Glomerular endothelial cell (primary cell): ENCODE data around the gene ARSJ. TPM values are rescaled to one million over a fixed set of nuclear protein-coding genes. Genes with fewer than 3 reads are reported as not detected.

Experiments used
- DNase-seq: peaks from one replicate; pipeline ENCODE4 v3.0.0-alpha.2; 2011; ENCODE audit warnings: low read depth, low spot score; ENCODE audit errors: extremely low read depth
- total RNA-seq: library from RNA; depleted of rRNA; stranded (reverse); fragments of >200 nt; gene quantifications from 2 replicates; pipeline ENCODE4 v1.2.3, GENCODE V29; 2015

Gene ARSJ
- total RNA-seq, 1 donor from 2014 or later, result 64.8 TPM

DNA sequence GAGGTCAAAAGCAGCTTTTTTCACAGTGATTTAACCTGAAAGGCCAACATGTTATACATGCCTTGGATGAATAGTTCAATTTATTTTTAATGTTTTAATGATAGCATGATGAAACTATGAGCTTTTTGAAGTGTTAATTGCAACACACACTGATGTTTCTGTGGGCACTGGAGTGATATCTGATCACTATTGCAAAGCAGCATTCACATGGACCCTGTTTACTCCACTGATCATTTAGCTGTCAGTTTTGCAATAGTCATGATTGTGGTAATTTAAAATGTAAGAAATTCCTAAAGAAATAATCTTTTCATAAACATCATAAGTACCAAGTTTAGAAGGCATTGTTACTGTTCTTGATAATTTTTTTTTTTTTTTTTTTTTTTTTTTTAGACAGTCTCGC lies 74.1 kb downstream of the ARSJ start:
- no peak for DNase-seq

DNA sequence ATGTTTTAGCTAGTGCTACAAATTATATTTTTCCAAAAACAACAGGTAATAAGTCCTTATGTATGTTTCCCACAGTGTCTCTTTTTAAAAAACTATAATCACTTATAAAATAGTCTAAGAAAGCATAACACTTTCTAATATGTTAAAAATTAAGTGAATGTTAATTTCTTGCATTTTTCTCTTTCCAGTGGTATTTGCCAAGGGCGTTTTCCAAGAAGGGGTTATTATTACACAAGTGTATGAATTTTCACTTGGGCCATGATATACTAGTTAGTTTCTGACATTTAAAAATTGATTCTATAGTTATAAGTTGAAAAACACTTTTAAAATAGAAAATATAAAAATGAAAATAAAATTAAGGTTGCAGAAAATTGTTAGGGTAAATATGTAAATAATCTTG lies 74.6 kb downstream of the ARSJ start:
- DNase-seq, result no peak

DNA sequence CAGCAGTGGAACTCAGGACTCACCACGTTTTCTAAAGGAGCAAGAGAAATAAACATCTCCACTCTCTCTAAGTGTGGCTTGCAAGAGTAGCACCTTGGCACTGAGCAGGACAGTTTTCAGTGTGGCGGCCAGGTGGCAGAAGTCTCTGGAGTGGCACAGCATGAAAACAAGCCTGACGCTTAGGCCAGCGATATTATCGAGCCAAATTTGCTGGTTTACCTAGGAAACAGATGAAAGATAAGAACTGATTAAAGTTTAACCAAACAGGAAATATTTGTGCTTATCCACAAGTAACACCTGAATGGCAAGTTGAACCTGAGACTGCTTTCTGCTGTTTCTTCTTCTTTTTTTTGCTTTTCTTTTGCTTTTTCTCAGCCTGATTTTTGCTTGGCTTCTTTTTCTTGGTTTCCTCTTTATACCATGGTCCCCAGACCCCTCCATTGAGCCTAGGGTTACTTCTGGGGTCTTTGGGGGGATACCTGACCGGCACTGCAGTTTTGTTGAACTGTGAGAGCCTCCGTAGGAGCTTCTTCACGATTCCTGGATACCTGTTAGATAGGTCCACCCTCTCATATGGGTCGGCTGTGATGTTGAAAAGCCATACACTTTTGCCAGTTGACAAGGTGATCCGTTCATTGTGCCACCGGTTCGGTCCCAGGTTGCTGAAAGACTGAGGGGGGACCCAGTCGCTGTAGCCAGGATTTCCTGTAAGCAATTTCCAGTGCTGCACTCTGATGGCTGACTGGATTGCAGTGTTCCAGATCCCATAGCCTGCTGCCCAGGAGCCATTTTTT lies 77.3 kb downstream of the ARSJ start:
- no peak for DNase-seq

DNA sequence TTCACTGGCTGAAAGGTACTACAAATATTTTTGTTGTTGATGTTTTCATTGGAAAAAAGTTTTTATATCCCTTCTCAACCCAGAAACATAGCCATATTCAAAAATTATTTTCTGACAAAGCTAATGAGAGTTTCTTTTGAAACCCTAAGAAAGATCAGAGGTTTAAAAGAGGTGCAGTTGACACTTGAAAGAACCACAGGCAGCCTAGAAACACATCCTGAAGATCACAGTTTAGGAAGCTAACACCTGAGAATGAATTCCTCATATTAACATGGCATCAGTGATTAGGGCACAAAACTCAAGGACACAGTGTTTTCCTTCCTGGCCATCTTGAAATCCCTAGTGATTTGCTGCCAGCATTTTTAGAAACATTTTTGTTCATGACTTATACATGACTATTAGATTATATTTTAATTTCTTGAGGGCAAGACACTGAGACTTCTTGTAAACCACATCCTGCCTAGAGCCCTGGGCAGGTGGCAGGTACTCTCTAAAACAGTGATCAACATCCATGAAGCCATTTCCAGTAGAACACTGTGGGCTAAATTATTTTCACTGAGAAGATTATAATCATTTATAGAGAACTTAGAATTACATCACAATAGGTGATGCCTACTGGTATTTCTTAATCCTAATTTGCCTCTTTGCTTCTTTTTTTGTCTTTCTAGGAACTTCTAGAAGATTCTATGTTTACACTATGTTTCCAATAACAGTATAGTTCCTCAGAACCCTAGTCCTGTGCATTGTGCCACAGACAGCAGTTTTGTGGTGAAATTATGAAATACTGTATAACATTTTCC lies 80.0 kb downstream of the ARSJ start:
- DNase-seq, result no peak

DNA sequence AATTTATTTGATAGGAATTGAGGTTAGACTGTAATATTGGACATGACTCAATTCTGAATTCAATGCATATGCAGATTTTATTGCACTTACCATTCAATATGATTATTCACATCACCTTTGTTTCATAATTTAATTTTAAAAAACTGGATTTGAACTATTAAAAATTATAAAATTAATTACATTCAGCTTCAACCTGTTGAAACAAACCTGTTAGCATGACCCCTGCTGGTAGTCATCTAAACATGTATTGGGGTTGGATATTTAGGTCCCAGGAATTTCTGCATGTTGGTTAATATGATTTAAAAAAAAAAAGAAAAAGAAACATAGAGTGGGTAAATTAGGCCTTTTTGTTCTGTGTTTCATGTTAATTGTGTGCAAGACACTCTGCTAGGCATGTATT lies 85.9 kb downstream of the ARSJ start:
- DNase-seq, result no peak

DNA sequence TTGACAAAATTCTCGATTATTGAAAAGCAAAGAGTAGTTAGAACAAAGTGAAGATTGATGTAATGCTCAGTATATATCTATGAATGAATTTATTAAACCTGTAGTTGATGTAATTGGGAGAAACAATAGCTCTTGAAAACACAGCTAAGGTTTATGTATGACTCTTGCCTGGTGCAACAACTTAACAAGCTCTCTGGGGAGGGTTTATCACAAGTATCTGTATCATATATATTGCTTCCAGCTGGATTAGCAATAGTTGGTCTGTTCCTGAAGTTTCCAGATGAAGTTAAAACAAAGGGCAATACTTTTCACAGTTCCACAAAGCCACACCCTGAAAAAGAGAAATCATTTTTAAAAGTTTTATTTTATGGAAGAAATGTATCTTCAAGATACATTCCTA lies 91.4 kb downstream of the ARSJ start:
- no peak for DNase-seq

DNA sequence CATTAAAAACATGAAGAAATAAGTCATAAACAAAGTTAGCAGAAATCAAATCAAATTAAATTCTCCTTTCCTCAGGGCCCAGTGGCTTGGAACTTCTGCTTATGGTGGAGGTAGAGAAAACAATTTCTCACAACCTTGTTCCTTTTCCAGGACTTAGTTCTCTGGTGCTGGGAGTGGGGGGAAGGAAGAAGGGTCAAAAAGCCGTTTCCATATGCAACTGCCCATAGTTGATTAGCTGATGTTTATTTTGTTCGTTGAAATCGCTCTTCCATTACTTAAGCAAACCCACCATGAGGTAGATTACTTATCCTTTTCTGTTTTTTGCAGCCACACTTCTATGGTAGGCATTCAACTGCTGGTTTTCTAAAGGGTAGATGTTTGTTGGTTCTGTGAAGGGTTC lies 94.2 kb downstream of the ARSJ start:
- no peak for DNase-seq

DNA sequence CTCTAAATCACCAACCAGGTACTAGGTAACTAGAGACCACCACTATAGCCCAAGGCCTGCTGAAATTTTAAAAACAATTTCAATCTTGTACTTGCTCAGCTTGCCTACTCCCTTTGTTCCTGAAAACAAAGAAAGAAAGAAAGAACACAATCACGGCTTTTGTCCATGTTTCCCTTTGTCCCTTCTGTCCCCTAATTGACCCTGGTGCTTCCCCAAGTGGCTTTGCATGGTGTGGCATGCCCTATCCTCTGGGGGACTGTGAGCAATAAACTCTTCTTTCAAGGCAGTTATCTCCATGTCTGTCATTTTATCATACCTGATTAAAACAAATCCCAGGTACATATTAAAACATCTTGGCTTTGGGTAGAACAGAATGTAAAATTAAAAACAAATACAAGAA lies 94.8 kb downstream of the ARSJ start:
- no peak for DNase-seq

DNA sequence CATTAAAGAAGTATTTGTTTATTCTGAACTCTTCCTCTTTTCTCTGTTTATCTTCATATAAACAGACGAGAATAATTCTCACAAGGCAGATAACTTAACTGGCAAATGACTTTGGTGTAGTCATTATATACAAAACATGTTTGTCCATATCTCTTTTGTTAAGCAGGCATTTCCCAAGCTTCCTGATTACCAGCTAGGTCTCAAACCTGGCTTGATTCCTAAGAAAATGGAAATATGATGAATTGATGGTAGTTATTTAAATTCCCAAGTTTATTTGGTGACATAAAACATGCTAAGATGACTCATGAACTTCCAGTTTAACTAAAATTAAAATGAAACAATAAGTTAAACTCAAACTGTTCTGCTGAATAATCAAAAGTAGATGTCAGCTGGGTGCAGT lies 96.8 kb downstream of the ARSJ start:
- peak; percentile 85 for DNase-seq

DNA sequence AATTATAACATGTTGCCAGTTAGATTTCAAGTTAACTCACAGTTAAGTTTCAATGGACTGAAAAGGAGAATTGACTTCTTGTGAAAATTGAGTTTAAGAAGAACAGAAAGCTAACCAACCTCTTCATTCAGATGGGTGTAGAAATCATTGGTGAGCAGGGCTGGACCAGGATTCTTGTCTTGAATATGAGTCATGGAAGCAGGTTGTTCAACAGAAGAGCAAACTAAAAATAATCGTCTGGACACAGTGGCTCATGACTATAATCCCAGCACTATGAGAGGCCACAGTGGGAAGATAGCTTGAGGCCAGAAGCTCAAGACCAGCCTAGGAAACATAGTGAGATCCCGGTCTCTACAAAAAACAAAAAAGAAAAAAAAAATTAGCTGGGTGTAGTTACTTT lies 98.2 kb downstream of the ARSJ start:
- DNase-seq, result no peak

DNA sequence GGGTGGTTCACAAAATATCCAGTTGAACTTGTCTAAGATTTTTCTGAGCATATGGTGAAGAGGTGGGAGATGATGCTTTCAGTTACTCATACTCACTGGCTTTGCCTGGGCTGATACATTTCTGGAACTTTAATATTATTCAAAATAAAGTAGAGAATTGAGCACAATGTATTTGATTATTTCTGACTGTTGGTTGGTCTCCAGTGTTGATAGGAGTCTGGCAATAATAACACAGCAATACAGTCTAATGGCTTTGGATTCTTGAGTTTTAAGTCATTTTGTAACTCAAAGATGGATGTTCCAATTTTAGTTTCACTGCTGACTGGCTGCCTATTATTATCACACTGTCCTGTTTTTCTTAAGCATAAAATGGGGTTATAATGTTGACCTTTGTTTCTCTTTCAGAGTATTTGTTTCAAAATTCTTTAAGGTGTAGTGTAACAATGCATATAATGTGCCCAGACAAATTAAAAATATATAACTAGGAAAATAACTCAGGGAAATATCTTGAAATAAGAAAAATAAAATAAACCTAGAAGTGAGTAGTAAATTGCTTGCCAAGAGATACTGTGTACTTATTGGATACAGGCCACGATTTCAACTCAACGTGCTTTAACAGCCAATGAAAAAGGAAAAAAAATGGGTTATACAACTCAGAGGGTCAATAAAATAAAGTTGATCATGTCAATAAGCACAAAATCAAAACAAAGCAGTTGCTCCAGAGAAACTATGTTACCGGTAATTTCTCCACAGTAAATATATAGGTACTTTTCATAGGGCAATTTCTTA lies 99.0 kb downstream of the ARSJ start:
- no peak for DNase-seq

DNA sequence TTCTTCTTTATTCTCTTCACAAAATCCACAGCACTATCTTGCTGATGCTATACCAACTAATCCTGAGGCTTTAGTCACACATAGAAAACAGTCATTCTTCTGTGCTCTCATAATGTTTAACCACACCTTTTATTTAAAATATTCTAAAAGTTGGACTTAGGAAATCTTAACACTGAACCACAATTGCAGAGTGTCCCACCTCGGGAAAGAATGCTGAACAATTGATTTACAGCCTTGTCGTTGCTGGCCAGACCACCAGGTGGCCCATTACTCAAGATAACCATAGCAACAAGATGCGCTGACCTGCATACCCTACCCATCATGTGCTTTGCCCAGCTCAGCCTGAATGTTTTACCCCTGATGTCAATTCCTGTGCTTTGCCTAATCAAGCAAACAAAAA lies 100.8 kb downstream of the ARSJ start:
- DNase-seq, result no peak

DNA sequence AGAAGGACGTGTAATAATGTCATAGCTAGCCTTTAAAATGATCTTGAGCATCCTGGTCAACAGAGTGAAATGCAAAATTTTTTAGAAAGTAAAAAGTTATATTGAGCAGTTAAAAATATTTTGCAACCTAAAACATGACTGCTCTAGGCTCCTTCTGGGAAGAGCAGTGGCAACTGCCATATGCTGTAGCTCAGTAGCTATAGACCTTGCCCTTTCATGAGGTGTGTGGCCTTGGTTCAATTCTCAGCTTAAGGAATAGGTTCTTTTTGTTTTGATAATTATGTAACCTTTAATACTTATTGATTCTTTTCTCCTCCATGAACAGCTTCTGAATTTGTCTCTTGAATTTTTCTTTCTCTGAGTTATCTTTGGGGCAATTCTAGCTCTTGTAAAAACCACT lies 105.0 kb downstream of the ARSJ start:
- no peak for DNase-seq

DNA sequence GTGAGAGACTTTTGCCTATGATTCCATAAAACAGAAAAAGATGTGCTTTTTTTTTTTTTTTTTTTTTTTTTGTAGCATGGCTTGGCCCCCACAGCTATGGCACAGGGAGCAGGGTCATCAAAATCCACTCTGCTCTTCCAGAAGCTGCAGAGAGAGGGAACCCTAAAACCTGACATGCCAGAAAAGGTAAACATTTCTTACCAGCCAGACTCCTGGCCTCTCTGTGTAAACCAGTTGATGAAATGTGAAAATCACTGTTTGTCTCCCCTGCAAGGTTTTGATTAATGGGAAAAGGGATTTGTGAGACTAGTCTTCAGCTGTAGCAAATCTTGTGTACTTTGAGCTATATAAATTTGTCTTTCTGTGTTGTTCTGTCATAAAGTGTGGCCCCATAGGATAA lies 105.9 kb downstream of the ARSJ start:
- DNase-seq, result no peak

DNA sequence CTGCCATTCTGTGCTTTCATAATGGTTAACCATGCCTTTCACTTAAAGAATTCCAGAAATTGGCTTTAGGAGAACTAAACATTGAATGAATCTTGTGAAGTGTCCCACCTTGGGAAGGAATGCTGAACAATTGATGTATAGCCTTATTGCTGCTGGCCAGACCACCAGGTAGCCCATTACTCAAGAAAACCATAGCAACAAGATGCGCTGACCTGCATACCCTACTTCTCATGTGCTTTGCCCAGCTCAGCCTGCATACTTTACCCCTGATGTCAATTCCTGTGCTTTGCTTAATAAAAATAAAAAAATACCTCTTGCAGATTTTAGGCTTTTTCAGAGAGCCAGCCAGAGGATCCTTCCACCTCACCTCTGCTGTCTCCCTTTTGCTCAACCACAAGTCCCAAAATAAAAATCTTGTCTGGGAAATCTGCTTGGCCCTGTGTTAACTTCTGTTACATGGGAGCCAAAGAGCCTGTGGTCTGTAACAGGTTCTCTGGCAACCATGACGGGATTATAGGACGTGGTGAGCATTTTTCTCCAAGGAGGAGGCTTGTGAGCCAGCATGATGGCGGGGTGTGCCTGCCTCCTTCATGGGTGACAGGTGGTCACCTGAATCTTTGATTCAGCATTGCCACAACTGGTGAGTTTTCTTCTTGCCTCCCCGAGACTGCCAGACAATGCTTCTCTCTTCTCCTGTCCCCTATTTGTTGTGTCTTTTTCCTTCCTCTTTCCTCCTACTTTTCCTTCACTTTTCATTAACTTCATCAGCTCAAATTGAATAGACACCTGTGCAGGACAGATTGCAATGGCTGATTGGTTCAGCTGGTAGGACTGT lies 106.8 kb downstream of the ARSJ start:
- no peak for DNase-seq

DNA sequence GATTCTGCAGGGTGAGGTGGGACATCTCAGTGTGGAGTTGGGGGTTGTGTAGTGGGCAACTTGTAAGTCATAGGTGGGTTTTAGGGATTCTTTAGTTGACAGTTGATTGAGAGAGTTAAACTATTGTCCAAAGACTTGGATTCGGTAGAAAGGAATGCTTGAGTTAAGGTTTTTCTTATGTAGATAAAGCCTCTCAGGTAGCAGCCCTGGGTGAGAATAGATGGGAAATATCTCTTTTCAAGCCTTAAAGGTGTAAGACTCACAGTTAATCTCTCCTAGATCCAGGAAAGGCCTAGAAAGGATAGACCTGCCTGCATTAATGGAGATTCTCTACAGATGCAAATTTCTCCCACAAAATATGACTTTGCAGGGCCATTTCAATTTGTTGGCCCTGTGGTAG lies 108.4 kb downstream of the ARSJ start:
- no peak for DNase-seq

DNA sequence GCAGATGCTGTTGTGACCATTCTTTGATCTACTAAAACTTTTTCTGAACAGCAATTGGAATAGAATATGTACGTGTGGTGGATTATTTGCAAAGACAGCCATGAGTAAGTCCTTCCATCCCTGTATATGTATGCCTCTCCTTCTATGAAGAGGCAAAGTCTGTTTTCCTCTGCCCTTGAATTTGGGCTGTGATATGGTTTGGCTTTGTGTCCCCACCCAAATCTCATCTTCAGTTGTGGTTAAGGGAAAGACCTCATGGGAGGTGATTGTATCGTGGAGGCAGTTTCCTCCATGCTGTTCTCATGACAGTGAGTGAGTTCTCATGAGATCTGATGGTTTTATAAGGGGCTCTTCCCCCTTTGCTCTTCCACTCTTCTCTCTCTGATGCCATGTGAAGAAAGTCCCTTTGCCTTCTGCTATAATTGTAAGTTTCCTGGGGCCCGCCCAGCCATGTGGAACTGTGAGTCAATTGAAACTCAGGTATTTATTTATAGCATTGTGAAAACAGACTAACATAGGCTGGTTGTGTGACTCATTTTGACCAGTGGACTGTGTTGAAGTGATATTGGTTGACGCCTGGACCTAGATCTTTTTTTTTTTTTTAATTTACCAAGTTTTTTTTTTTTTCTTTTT lies 109.6 kb downstream of the ARSJ start:
- no peak for DNase-seq

DNA sequence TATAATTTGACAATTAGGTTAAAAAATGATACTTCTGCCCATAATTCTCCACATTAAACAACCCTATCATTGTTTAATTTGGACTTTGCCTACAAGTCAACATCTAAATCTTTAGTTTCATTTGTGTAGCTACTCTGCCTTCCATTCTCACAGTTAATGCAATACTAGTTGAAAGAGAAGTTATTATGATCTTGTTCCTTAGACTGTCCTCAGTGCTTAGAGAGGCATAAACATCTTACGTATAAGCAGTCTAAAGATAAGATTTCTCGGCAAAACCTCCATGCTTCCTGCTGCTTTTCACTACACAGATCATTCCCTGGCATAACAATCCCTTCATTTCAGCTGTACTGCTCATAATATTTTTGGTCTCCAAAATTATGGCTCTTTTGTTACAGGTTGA lies 112.8 kb downstream of the ARSJ start:
- no peak for DNase-seq

DNA sequence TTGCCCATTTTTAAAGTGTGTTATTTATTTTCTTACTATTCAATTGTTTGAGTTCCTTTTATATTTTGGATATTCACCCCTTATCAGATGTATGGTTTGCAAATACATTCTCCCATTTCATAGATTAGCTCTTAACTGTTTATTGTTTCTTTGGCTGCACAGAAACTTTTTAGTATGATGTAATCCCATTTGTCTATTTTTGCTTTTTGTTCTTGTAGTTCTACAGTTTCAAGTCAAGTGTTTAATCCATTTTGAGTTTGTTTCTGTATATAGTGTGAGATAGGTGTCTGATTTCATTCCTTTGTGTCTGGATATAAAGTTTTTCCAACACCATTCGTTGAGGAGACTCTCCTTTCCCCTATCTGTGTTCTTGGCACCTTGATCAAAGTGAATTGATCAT lies 120.5 kb downstream of the ARSJ start:
- DNase-seq, result no peak

DNA sequence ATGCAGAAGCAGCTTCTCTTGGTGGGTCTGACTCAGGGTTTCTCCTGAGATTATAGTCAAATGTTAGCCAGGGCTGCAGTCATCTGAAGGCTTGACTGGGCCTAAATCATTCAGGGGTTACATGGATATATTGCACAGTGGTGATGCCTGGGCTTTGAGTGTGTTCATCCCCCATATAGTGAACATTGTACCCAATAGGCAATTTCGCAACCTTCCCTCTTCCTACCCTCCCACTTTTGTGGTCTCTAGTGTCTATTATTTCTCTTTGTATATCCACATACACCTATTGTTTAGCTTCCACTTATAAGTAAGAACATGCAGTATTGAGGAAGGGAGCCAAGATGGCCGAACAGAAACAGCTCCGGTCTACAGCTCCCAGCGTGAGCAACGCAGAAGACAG lies 127.6 kb downstream of the ARSJ start:
- DNase-seq, result no peak
